HEK293T (cell line): ENCODE data around the gene ADISSP.

ENCODE experiments used
- CTCF ChIA-PET: fragments of 350-600 bp; formaldehyde crosslinking; extraction: SDS; loops from one replicate; lab custom pipeline; 2021; ENCODE audit warnings: antibody characterized with exemption, inconsistent platforms; lab: Yijun Ruan, JAX
- POLR2A ChIA-PET: fragments of 350-600 bp; formaldehyde crosslinking; extraction: SDS; loops from one replicate; lab custom pipeline; 2020; ENCODE audit warnings: antibody characterized with exemption, inconsistent platforms; lab: Yijun Ruan, JAX
- DNase-seq: peaks from one replicate; pipeline ENCODE4 v3.0.0; 2012; ENCODE audit warnings: mixed read lengths; ENCODE audit errors: extremely low spot score
- ARNT ChIP-seq: fragments of 450-650 bp; IDR thresholded peaks from 2 replicates; pipeline ENCODE4 v1.6.1; 2017; ENCODE audit warnings: mild to moderate bottlenecking
- BHLHE40 ChIP-seq: fragments of 450-650 bp; IDR thresholded peaks from 2 replicates; pipeline ENCODE4 v1.6.1; 2016; ENCODE audit warnings: mild to moderate bottlenecking, moderate library complexity, borderline replicate concordance
- CTBP1 ChIP-seq: fragments of 450-650 bp; IDR thresholded peaks from 2 replicates; pipeline ENCODE4 v1.6.1; 2016; ENCODE audit warnings: borderline replicate concordance
- ELF4 ChIP-seq: fragments of 450-650 bp; IDR thresholded peaks from 2 replicates; pipeline ENCODE4 v1.6.1; 2017; ENCODE audit warnings: antibody characterized with exemption
- FOXA1 ChIP-seq: fragments of 450-650 bp; IDR thresholded peaks from 2 replicates; pipeline ENCODE4 v1.6.1; 2016; ENCODE audit warnings: mild to moderate bottlenecking
- FOXK2 ChIP-seq: fragments of 450-650 bp; IDR thresholded peaks from 2 replicates; pipeline ENCODE4 v1.6.1; 2016; ENCODE audit warnings: mild to moderate bottlenecking
- FOXM1 ChIP-seq: fragments of 450-650 bp; IDR thresholded peaks from 2 replicates; pipeline ENCODE4 v1.6.1; 2017; ENCODE audit warnings: mild to moderate bottlenecking, borderline replicate concordance
- HDGF ChIP-seq: fragments of 450-650 bp; IDR thresholded peaks from 2 replicates; pipeline ENCODE4 v1.6.1; 2017; ENCODE audit warnings: antibody characterized with exemption, borderline replicate concordance
- L3MBTL2 ChIP-seq: fragments of 450-650 bp; conservative IDR thresholded peaks from 2 replicates; pipeline ENCODE4 v1.6.1; 2016; ENCODE audit warnings: mild to moderate bottlenecking
- LEF1 ChIP-seq: fragments of 450-650 bp; IDR thresholded peaks from 2 replicates; pipeline ENCODE4 v1.6.1; 2017; ENCODE audit warnings: mild to moderate bottlenecking, borderline replicate concordance
- NFRKB ChIP-seq: fragments of 450-650 bp; IDR thresholded peaks from 2 replicates; pipeline ENCODE4 v1.6.1; 2016; ENCODE audit warnings: mild to moderate bottlenecking, moderate library complexity
- PKNOX1 ChIP-seq: fragments of 450-650 bp; IDR thresholded peaks from 2 replicates; pipeline ENCODE4 v1.6.1; 2016
- SP1 ChIP-seq: fragments of 450-650 bp; IDR thresholded peaks from 2 replicates; pipeline ENCODE4 v1.6.1; 2017
- SUZ12 ChIP-seq: fragments of 450-650 bp; IDR thresholded peaks from 2 replicates; pipeline ENCODE4 v1.6.1; 2016; ENCODE audit warnings: mild to moderate bottlenecking
- TARDBP ChIP-seq: fragments of 450-650 bp; IDR thresholded peaks from 2 replicates; pipeline ENCODE4 v1.6.1; 2016
- ZNF384 ChIP-seq: fragments of 450-650 bp; IDR thresholded peaks from 2 replicates; pipeline ENCODE4 v1.6.1; 2016

The ADISSP gene

GRCh38 chr20:3727401-3728021 is 40.0 kb downstream of the ADISSP start:
- CTCF ChIA-PET: interaction anchor here (0.9 to 1.3 kb wide), 5 partner anchors 11 to 164 kb away, joined by 3 to 4 read pairs (median 3); partner anchors contain the start of gene AP5S1
- TF ChIP-seq SP1: no peak
- TF ChIP-seq TARDBP: no peak
- no peak for TF ChIP-seq L3MBTL2
- no peak for TF ChIP-seq HDGF
- no peak for TF ChIP-seq ELF4
- TF ChIP-seq PKNOX1: no peak
- no peak for TF ChIP-seq ARNT
- TF ChIP-seq BHLHE40: no peak
- no peak for TF ChIP-seq NFRKB
- no peak for TF ChIP-seq LEF1
- no peak for TF ChIP-seq FOXK2
- TF ChIP-seq FOXM1: no peak
- no peak for TF ChIP-seq CTBP1
- TF ChIP-seq ZNF384: no peak
- TF ChIP-seq FOXA1: no peak
- TF ChIP-seq SUZ12: no peak
- POLR2A ChIA-PET: interaction anchor here (1.0 to 2.6 kb wide), 5 partner anchors 10 to 40 kb away, joined by 3 to 6 read pairs (median 4); partner anchors contain the start of gene ADISSP
- DNase-seq: no peak

GRCh38 chr20:3724356-3724755 is 43.2 kb downstream of the ADISSP start:
- ChIA-PET CTCF (interaction anchor here (1.4 kb wide), 1 partner anchor 13 kb away, joined by 3 read pairs; no protein-coding TSS in a partner anchor), POLR2A (no interaction called here)
- no peak for TF ChIP-seq FOXA1
- no peak for TF ChIP-seq ELF4
- TF ChIP-seq ARNT: no peak
- TF ChIP-seq FOXM1: no peak
- TF ChIP-seq L3MBTL2: no peak
- no peak for TF ChIP-seq SUZ12
- TF ChIP-seq FOXK2: no peak
- TF ChIP-seq NFRKB: no peak
- no peak for TF ChIP-seq HDGF
- no peak for TF ChIP-seq CTBP1
- TF ChIP-seq PKNOX1: no peak
- no peak for TF ChIP-seq SP1
- no peak for TF ChIP-seq LEF1
- no peak for TF ChIP-seq BHLHE40
- DNase-seq: no peak

- POLR2A ChIA-PET: no interaction called here
- CTCF ChIA-PET: no interaction called here
- DNase-seq: no peak
- no peak for TF ChIP-seq LEF1
- TF ChIP-seq FOXK2: no peak
- no peak for TF ChIP-seq HDGF
- TF ChIP-seq SP1: no peak
- no peak for TF ChIP-seq PKNOX1
- TF ChIP-seq CTBP1: no peak
- no peak for TF ChIP-seq L3MBTL2
- no peak for TF ChIP-seq TARDBP
- no peak for TF ChIP-seq ZNF384
- TF ChIP-seq FOXM1: no peak
- TF ChIP-seq SUZ12: no peak
- no peak for TF ChIP-seq BHLHE40
Measured at GRCh38 chr20:3723284-3723683, 44.3 kb downstream of the ADISSP start.

- ChIA-PET CTCF (interaction anchor here (0.7 to 0.8 kb wide), 3 partner anchors 12 to 1285 kb away, joined by 3 to 4 read pairs (median 3); no protein-coding TSS in a partner anchor), POLR2A (no interaction called here)
- no peak for TF ChIP-seq ELF4
- TF ChIP-seq TARDBP: no peak
- no peak for TF ChIP-seq PKNOX1
- no peak for TF ChIP-seq HDGF
- no peak for DNase-seq
Measured at GRCh38 chr20:3721912-3722311, 45.6 kb downstream of the ADISSP start.

GRCh38 chr20:3720626-3721025 is 46.9 kb downstream of the ADISSP start:
- DNase-seq: no peak
- CTCF ChIA-PET: interaction anchor here (0.9 kb wide), 1 partner anchor 10 kb away, joined by 6 read pairs; no protein-coding TSS in a partner anchor
- no peak for TF ChIP-seq BHLHE40
- TF ChIP-seq SP1: no peak
- no peak for TF ChIP-seq SUZ12
- no peak for TF ChIP-seq TARDBP
- POLR2A ChIA-PET: interaction anchor here (1.0 kb wide), 1 partner anchor 47 kb away, joined by 3 read pairs; the partner anchor contains the start of gene ADISSP

- CTCF ChIA-PET: interaction anchor here (0.9 kb wide), 1 partner anchor 10 kb away, joined by 6 read pairs; no protein-coding TSS in a partner anchor
- POLR2A ChIA-PET: interaction anchor here (1.0 kb wide), 1 partner anchor 48 kb away, joined by 3 read pairs; the partner anchor contains the start of gene ADISSP
Measured at GRCh38 chr20:3720068-3720467, 47.5 kb downstream of the ADISSP start.

More at GRCh38 chr20:3720068-3720467, 47.5 kb downstream of the ADISSP start:
- TF ChIP-seq HDGF: no peak
- no peak for TF ChIP-seq TARDBP
- TF ChIP-seq BHLHE40: no peak
- TF ChIP-seq SUZ12: no peak
- no peak for DNase-seq
